SK-N-SH (cell line): ENCODE results near the gene STK4. TPM values are rescaled to one million over a fixed set of nuclear protein-coding genes. Genes with fewer than 3 reads are reported as not detected.

ENCODE experiments used
- CTCF ChIA-PET: fragments of 300-600, 350-600 bp; formaldehyde crosslinking; extraction: SDS; loops from one replicate; lab custom pipeline; 2021; lab: Yijun Ruan, JAX
- POLR2A ChIA-PET: fragments of 350-600 bp; sonication (Branson Sonifier 250); formaldehyde crosslinking; extraction: SDS; loops from one replicate; lab custom pipeline; 2020; ENCODE audit warnings: antibody characterized with exemption, inconsistent platforms; lab: Yijun Ruan, JAX
- DNase-seq: peaks from one replicate; pipeline ENCODE4 v3.0.0; 2012
- H2AFZ ChIP-seq: fragments of 200-600 bp; sonication (generic); 2 replicates; pipeline ENCODE4 v1.8.1; 2016; ENCODE audit warnings: antibody characterized with exemption, mild to moderate bottlenecking, low read depth
- H3F3A ChIP-seq: fragments of 200-600 bp; sonication (generic); replicated peaks from 2 replicates; pipeline ENCODE3; 2016; ENCODE audit warnings: antibody characterized with exemption, mild to moderate bottlenecking; ENCODE audit not compliant: insufficient read depth
- H3K27ac ChIP-seq, 2 experiments: fragments of 200-500 bp in 1 of 2; fragments of 200-600 bp in 1 of 2; sonication (Bioruptor generic) in 1 of 2; sonication (generic), shearing (Covaris generic) in 1 of 2; 2 replicates each; pipeline versions ENCODE4 v1.5.1 to v1.6.1; 2014 to 2016; ENCODE audit warnings: low read depth in 2 of 2, inconsistent platforms in 1 of 2, low read length in 1 of 2, mild to moderate bottlenecking in 1 of 2, mixed read lengths in 1 of 2
- H3K27me3 ChIP-seq: fragments of 200-600 bp; sonication (generic), shearing (Covaris generic); 2 replicates; pipeline ENCODE4 v1.6.1; 2016; ENCODE audit warnings: mixed run types; ENCODE audit not compliant: insufficient read depth
- H3K36me3 ChIP-seq, 2 experiments: fragments of 200-500 bp in 1 of 2; fragments of 200-600 bp in 1 of 2; sonication (Bioruptor generic) in 1 of 2; sonication (generic) in 1 of 2; replicated peaks in 1 of 2; 2 replicates each; pipeline versions ENCODE3 to v1.5.1; 2014 to 2016; ENCODE audit warnings: low read length in 1 of 2, mild to moderate bottlenecking in 1 of 2; ENCODE audit not compliant: insufficient read depth in 2 of 2, control insufficient read depth in 1 of 2
- H3K4me1 ChIP-seq, 2 experiments: fragments of 200-500 bp in 1 of 2; fragments of 200-600 bp in 1 of 2; sonication (Bioruptor generic) in 1 of 2; sonication (generic), shearing (Covaris generic) in 1 of 2; 2 replicates each; pipeline versions ENCODE4 v1.5.1 to v1.6.1; 2014 to 2016; ENCODE audit warnings: low read depth in 1 of 2, low read length in 1 of 2, mixed run types in 1 of 2; ENCODE audit not compliant: insufficient read depth in 2 of 2, control insufficient read depth in 1 of 2
- H3K4me2 ChIP-seq: fragments of 200-600 bp; sonication (generic), shearing (Covaris generic); 2 replicates; pipeline ENCODE4 v1.6.1; 2017; ENCODE audit warnings: mixed run types
- H3K4me3 ChIP-seq, 2 experiments: fragments of 200-500 bp in 1 of 2; fragments of 200-600 bp in 1 of 2; sonication (Bioruptor generic) in 1 of 2; sonication (generic), shearing (Covaris generic) in 1 of 2; 2 replicates each; pipeline versions ENCODE4 v1.5.1 to v1.8.1; 2014 to 2016; ENCODE audit warnings: low read depth in 2 of 2, inconsistent platforms in 1 of 2, low read length in 1 of 2, mild to moderate bottlenecking in 1 of 2, mixed read lengths in 1 of 2, moderate library complexity in 1 of 2
- H3K79me2 ChIP-seq: fragments of 200-600 bp; sonication (generic); 2 replicates; pipeline ENCODE4 v1.8.1; 2017; ENCODE audit warnings: mild to moderate bottlenecking; ENCODE audit not compliant: insufficient read depth
- H3K9ac ChIP-seq: fragments of 200-600 bp; sonication (generic); 2 replicates; pipeline ENCODE4 v1.6.1; 2017; ENCODE audit warnings: mixed run types
- H3K9me2 ChIP-seq: fragments of 200-600 bp; sonication (generic); 2 replicates; pipeline ENCODE4 v1.6.1; 2017; ENCODE audit warnings: mixed run types
- H3K9me3 ChIP-seq: fragments of 200-600 bp; sonication (generic); 2 replicates; pipeline ENCODE4 v1.6.1; 2017; ENCODE audit warnings: mixed run types, mild to moderate bottlenecking, moderate library complexity
- H4K20me1 ChIP-seq: fragments of 200-600 bp; sonication (generic); 2 replicates; pipeline ENCODE4 v1.6.1; 2017; ENCODE audit warnings: mild to moderate bottlenecking, mixed run types; ENCODE audit not compliant: insufficient read depth
- ELF1 ChIP-seq: IDR thresholded peaks from 2 replicates; pipeline ENCODE4 v1.4.0; 2012
- EP300 ChIP-seq, 2 experiments: IDR thresholded peaks; 2 replicates each; pipeline versions ENCODE4 v1.4.0 to v1.6.1; 2012; ENCODE audit warnings: borderline replicate concordance in 1 of 2, low read depth in 1 of 2, low read length in 1 of 2
- EZH2phosphoT487 ChIP-seq: fragments of 200-600 bp; sonication (generic); IDR thresholded peaks from 2 replicates; pipeline ENCODE4 v1.6.1; 2017; ENCODE audit warnings: low read depth, mixed run types, mild to moderate bottlenecking, antibody characterized with exemption, moderate library complexity, borderline replicate concordance
- FOSL2 ChIP-seq: IDR thresholded peaks from 2 replicates; pipeline ENCODE4 v1.4.0; 2012; ENCODE audit warnings: low read depth, mild to moderate bottlenecking, moderate library complexity, borderline replicate concordance
- FOXJ3 ChIP-seq: sonication (generic); formaldehyde crosslinking; IDR thresholded peaks from 2 replicates; pipeline ENCODE4 v1.5.1; 2020; ENCODE audit warnings: mild to moderate bottlenecking, missing genetic modification reagents
- FOXM1 ChIP-seq: IDR thresholded peaks from 2 replicates; pipeline ENCODE4 v1.4.0; 2012; ENCODE audit warnings: low read depth, mild to moderate bottlenecking
- GATA2 ChIP-seq: sonication (generic); formaldehyde crosslinking; IDR thresholded peaks from 2 replicates; pipeline ENCODE4 v1.5.0; 2020; ENCODE audit warnings: mild to moderate bottlenecking, missing genetic modification reagents
- JUND ChIP-seq: IDR thresholded peaks from 2 replicates; pipeline ENCODE4 v1.4.0; 2012
- MEF2A ChIP-seq: IDR thresholded peaks from 2 replicates; pipeline ENCODE4 v1.4.0; 2012; ENCODE audit warnings: low read depth, borderline replicate concordance
- NFIC ChIP-seq: IDR thresholded peaks from 2 replicates; pipeline ENCODE4 v1.4.0; 2012; ENCODE audit warnings: borderline replicate concordance
- NRF1 ChIP-seq: IDR thresholded peaks from 2 replicates; pipeline ENCODE4 v1.6.1; 2012; ENCODE audit warnings: low read depth, mild to moderate bottlenecking, low read length
- PBX3 ChIP-seq: IDR thresholded peaks from 2 replicates; pipeline ENCODE4; 2012
- POLR2AphosphoS5 ChIP-seq: IDR thresholded peaks from 2 replicates; pipeline ENCODE4 v1.6.1; 2012; ENCODE audit warnings: low read depth, low read length
- RAD21 ChIP-seq: IDR thresholded peaks from 2 replicates; pipeline ENCODE4 v1.6.1; 2012; ENCODE audit warnings: mild to moderate bottlenecking, low read length
- REST ChIP-seq: IDR thresholded peaks from 2 replicates; pipeline ENCODE4 v1.6.1; 2012; ENCODE audit warnings: mild to moderate bottlenecking, low read depth, low read length, moderate library complexity
- RFX5 ChIP-seq: IDR thresholded peaks from 2 replicates; pipeline ENCODE4 v1.6.1; 2012; ENCODE audit warnings: mild to moderate bottlenecking, improper control_type of control experiment, low read length
- RXRA ChIP-seq: IDR thresholded peaks from 2 replicates; pipeline ENCODE4 v1.4.0; 2012; ENCODE audit warnings: low read depth, mild to moderate bottlenecking, borderline replicate concordance
- TAF1 ChIP-seq: IDR thresholded peaks from 2 replicates; pipeline ENCODE4 v1.6.1; 2012; ENCODE audit warnings: low read depth, mild to moderate bottlenecking, low read length, moderate library complexity, borderline replicate concordance
- TCF12 ChIP-seq: IDR thresholded peaks from 2 replicates; pipeline ENCODE4 v1.4.0; 2012
- TEAD4 ChIP-seq: IDR thresholded peaks from 2 replicates; pipeline ENCODE4 v1.4.0; 2012; ENCODE audit warnings: mild to moderate bottlenecking, borderline replicate concordance; ENCODE audit not compliant: insufficient read depth
- USF1 ChIP-seq: IDR thresholded peaks from 2 replicates; pipeline ENCODE4 v1.4.0; 2012; ENCODE audit warnings: low read depth, borderline replicate concordance
- USF2 ChIP-seq: fragments of 150-350 bp; IDR thresholded peaks from 2 replicates; pipeline ENCODE4 v1.6.1; 2017; ENCODE audit warnings: antibody characterized with exemption, low read length, low read depth, borderline replicate concordance
- polyA plus RNA-seq, 3 experiments: library from polyadenylated mRNA; depleted of rRNA; stranded (reverse); fragments of >200 nt; gene quantifications; 2 replicates each; pipeline ENCODE4 v1.2.3, GENCODE V29; 2012
- TF ChIP-seq, protein P1 (sequence below): fragments of 150-350 bp; IDR thresholded peaks from 2 replicates; pipeline ENCODE4 v1.6.1; 2016; ENCODE audit warnings: mild to moderate bottlenecking, low read depth, low read length
- TF ChIP-seq, protein P2 (sequence below): IDR thresholded peaks from 2 replicates; pipeline ENCODE4 v1.4.0; 2012; ENCODE audit warnings: low read depth

STK4 gene
- polyA plus RNA-seq, 1 of the 3 experiments (the other 2 are of a cell fraction): 11.4 TPM

DNA sequence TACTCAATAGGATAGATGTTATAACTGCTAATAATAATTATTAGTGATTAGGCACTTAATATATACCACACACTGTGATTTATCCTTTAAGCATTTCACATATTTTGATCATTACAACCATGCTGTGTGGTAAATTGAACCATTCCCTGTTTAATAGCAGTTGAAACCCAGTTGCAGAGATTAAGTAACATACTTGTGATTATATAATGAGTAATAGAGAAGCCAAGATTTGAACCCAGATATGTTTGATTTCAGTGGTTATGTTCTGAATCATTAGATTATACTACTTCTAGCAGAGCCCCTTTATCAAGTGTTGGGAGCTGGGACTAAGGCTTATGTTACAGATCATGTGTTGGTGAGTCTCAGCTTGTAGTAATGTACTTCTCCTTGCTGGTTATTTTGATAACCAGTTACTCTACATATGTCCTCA lies 44.1 kb downstream of the STK4 start:
- peak overlapping the region; percentile 58; the same call in 1 of the 2 replicates for H3K9ac ChIP-seq
- H3K4me3 ChIP-seq: no peak overlapping the region
- peak overlapping the region; percentile 51 to 96; a peak in 3 of 4 replicates for H3K27ac ChIP-seq

More for the DNA sequence above, 44.1 kb downstream of the STK4 start:
- H3K9me2 ChIP-seq: no peaks in the 10 kb centered on the region
- H4K20me1 ChIP-seq: no peaks in the 10 kb centered on the region
- no peak for DNase-seq
- H3K36me3 ChIP-seq: peaks cover 4 to 34% of the 10 kb centered on the region in 2 experiments
- peak overlapping the region; percentile 49 for H3K4me2 ChIP-seq
- CTCF ChIA-PET: interaction anchor here (1.0 to 4.8 kb wide), 24 partner anchors 9 to 761 kb away, joined by 3 to 74 read pairs (median 6); partner anchors contain the start of gene STK4
- H3K9me3 ChIP-seq: no peaks in the 10 kb centered on the region
- H3F3A ChIP-seq: peaks cover 50% of the 10 kb centered on the region
- no peak overlapping the region for H2AFZ ChIP-seq
- peaks cover 27% of the 10 kb centered on the region for H3K79me2 ChIP-seq
- peaks cover 9 to 26% of the 10 kb centered on the region in 2 experiments for H3K4me1 ChIP-seq
- no peaks in the 10 kb centered on the region for H3K27me3 ChIP-seq
- POLR2A ChIA-PET: no interaction called here
- TF ChIP-seq POLR2AphosphoS5 (peak; percentile 84; the same call in 1 of the 2 replicates), FOXM1 (peak; percentile 91; the same call in 1 of the 2 replicates), FOXJ3 (no peak), PBX3 (peak; percentile 90), EP300 (IDR thresholded peaks at IDR 0.05; ENCODE audit: borderline replicate concordance in 1 of 2, low read depth in 1 of 2, low read length in 1 of 2) (peak; percentile 41 to 98), GATA2 (CRISPR knock-in tag) (no peak), RAD21 (no peak), USF2 (no peak), NFIC (peak; percentile 81; the same call in 1 of the 2 replicates), REST (no peak), TCF12 (peak; percentile 96), JUND (peak; percentile 91), EZH2phosphoT487 (no peak), RFX5 (no peak), FOSL2 (peak; percentile 92), RXRA (peak; percentile 98), MEF2A (peak; percentile 72; the same call in 1 of the 2 replicates), NRF1 (no peak), TAF1 (no peak), USF1 (peak; percentile 54), ELF1 (no peak), TEAD4 (peak; percentile 92)
- TF ChIP-seq, protein P1, sequence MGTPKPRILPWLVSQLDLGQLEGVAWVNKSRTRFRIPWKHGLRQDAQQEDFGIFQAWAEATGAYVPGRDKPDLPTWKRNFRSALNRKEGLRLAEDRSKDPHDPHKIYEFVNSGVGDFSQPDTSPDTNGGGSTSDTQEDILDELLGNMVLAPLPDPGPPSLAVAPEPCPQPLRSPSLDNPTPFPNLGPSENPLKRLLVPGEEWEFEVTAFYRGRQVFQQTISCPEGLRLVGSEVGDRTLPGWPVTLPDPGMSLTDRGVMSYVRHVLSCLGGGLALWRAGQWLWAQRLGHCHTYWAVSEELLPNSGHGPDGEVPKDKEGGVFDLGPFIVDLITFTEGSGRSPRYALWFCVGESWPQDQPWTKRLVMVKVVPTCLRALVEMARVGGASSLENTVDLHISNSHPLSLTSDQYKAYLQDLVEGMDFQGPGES: no peak
- TF ChIP-seq, protein P2, sequence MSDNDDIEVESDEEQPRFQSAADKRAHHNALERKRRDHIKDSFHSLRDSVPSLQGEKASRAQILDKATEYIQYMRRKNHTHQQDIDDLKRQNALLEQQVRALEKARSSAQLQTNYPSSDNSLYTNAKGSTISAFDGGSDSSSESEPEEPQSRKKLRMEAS: peak; percentile 53; the same call in 1 of the 2 replicates
- TF ChIP-seq, all 33 proteins: peak for 13
